Ectodermal cell (in vitro differentiated cells): ENCODE measurements around the gene AP1S2.

ENCODE experiments used
- H3K27ac ChIP-seq: 2 replicates; pipeline ENCODE4 v1.7.0; 2013; ENCODE audit warnings: mild to moderate bottlenecking, low read depth, low read length; ENCODE audit not compliant: insufficient read depth, poor library complexity, severe bottlenecking
- H3K27me3 ChIP-seq: 2 replicates; pipeline ENCODE4 v1.7.0; 2013; ENCODE audit warnings: mild to moderate bottlenecking, low read length; ENCODE audit not compliant: insufficient read depth, control insufficient read depth, poor library complexity, severe bottlenecking
- H3K36me3 ChIP-seq: one replicate; pipeline ENCODE4 v1.7.0; 2013; ENCODE audit warnings: low read length; ENCODE audit not compliant: control insufficient read depth, insufficient read depth
- H3K4me1 ChIP-seq: one replicate; pipeline ENCODE4 v1.7.0; 2013; ENCODE audit warnings: low read length; ENCODE audit not compliant: control insufficient read depth, insufficient read depth
- H3K4me3 ChIP-seq: 2 replicates; pipeline ENCODE4 v1.7.0; 2013; ENCODE audit warnings: low read depth, low read length, control low read depth; ENCODE audit not compliant: insufficient read depth
- H3K9me3 ChIP-seq: 2 replicates; pipeline ENCODE4 v1.7.0; 2013; ENCODE audit warnings: mild to moderate bottlenecking, low read length, moderate library complexity; ENCODE audit not compliant: control insufficient read depth
- WGBS, 2 experiments: methylation state at CpG; one replicate each; pipeline ENCODE4 v1.1.7; 2013; ENCODE audit warnings: missing lambda C conversion rate in 2 of 2; 5-methylcytosine and 5-hydroxymethylcytosine counted together

AP1S2 gene

GRCh38 chrX:15781961-15782699 lies 72.5 kb downstream of the AP1S2 start:
- no peaks in the 10 kb centered on the region for H3K4me1 ChIP-seq
- H3K9me3 ChIP-seq = no peaks in the 10 kb centered on the region
- H3K36me3 ChIP-seq = no peaks in the 10 kb centered on the region
- no peaks in the 10 kb centered on the region for H3K27me3 ChIP-seq
- WGBS, 2 experiments = 90 to 98% methylated on average over 6 to 12 of the region's 13 CpGs
- H3K27ac ChIP-seq = no peak overlapping the region
- no peak overlapping the region for H3K4me3 ChIP-seq
